Measurements from ENCODE around the gene INSIG1.

GRCh38 chr7:155258226-155258560 is 39.5 kb upstream of the INSIG1 start:
- no peak for TF ChIP-seq CTCF (IDR thresholded peaks at IDR 0.05; ENCODE audit: borderline replicate concordance, extremely low read depth, low read length, poor library complexity, severe bottlenecking)
- TF ChIP-seq EZH2 (IDR thresholded peaks at IDR 0.05; ENCODE audit: borderline replicate concordance, low read depth, low read length, severe bottlenecking): no peak

Data from DND-41 (cell line).